ENCODE results near the gene NINJ1. TPM values are rescaled to one million over a fixed set of nuclear protein-coding genes. Genes with fewer than 3 reads are reported as not detected.

NINJ1 gene
- 69.1 and 74.2 TPM in 2 replicates for total RNA-seq (2014; rRNA removed; shearing (Covaris generic))
- polyA plus RNA-seq (2014; cell fraction: nucleus; rRNA removed): 53.5 and 54.9 TPM in 2 replicates

GRCh38 chr9:93134015-93134739 lies at the start of gene NINJ1:
NINJ1 (minus strand) TSS chr9:93134251; CDS start chr9:93134217, 34 bp downstream.
- DNase-seq (ENCODE audit: extremely low read depth, low read depth): peak; percentile 47

GRCh38 chr9:93183131-93183662 lies 49.1 kb upstream of the NINJ1 start:
- DNase-seq (ENCODE audit: extremely low read depth, low read depth): no peak

- no peak for DNase-seq (ENCODE audit: extremely low read depth, low read depth)
Observed at GRCh38 chr9:93182572-93182971, 48.5 kb upstream of the NINJ1 start.

GRCh38 chr9:93181672-93182435 lies 47.8 kb upstream of the NINJ1 start:
- no peak for DNase-seq (ENCODE audit: extremely low read depth, low read depth)

GRCh38 chr9:93180938-93181337 lies 46.9 kb upstream of the NINJ1 start:
- DNase-seq (ENCODE audit: extremely low read depth, low read depth): no peak

GRCh38 chr9:93178851-93179786 lies 45.1 kb upstream of the NINJ1 start:
- no peak for DNase-seq (ENCODE audit: extremely low read depth, low read depth)

- no peak for DNase-seq (ENCODE audit: extremely low read depth, low read depth)
Observed at GRCh38 chr9:93177676-93178075, 43.6 kb upstream of the NINJ1 start.

GRCh38 chr9:93174976-93175375 lies 40.9 kb upstream of the NINJ1 start:
- DNase-seq (ENCODE audit: extremely low read depth, low read depth): no peak

GRCh38 chr9:93173365-93174051 lies 39.5 kb upstream of the NINJ1 start:
- DNase-seq (ENCODE audit: extremely low read depth, low read depth): no peak

- DNase-seq (ENCODE audit: extremely low read depth, low read depth): no peak
Observed at GRCh38 chr9:93172666-93173364, 38.8 kb upstream of the NINJ1 start.

GRCh38 chr9:93171261-93171990 lies 37.4 kb upstream of the NINJ1 start:
- DNase-seq (ENCODE audit: extremely low read depth, low read depth): no peak

GRCh38 chr9:93170571-93170970 lies 36.5 kb upstream of the NINJ1 start:
- DNase-seq (ENCODE audit: extremely low read depth, low read depth): no peak

- DNase-seq (ENCODE audit: extremely low read depth, low read depth): no peak
Observed at GRCh38 chr9:93169444-93169843, 35.4 kb upstream of the NINJ1 start.

GRCh38 chr9:93168581-93168980 lies 34.5 kb upstream of the NINJ1 start:
- no peak for DNase-seq (ENCODE audit: extremely low read depth, low read depth)

GRCh38 chr9:93167838-93168237 lies 33.8 kb upstream of the NINJ1 start:
- no peak for DNase-seq (ENCODE audit: extremely low read depth, low read depth)

GRCh38 chr9:93167185-93167584 lies 33.1 kb upstream of the NINJ1 start:
- DNase-seq (ENCODE audit: extremely low read depth, low read depth): no peak

GRCh38 chr9:93166699-93167098 lies 32.6 kb upstream of the NINJ1 start:
- DNase-seq (ENCODE audit: extremely low read depth, low read depth): no peak

- no peak for DNase-seq (ENCODE audit: extremely low read depth, low read depth)
Observed at GRCh38 chr9:93164085-93164484, 30.0 kb upstream of the NINJ1 start.

Measured in NCI-H460 (cell line).